Ovary (tissue), 9 donors: ENCODE measurements around the gene LDLRAD4. TPM values are rescaled to one million over a fixed set of nuclear protein-coding genes. Genes with fewer than 3 reads are reported as not detected.

Experiments used
- DNase-seq, 5 donors: peaks; one replicate each; pipeline ENCODE4 v3.0.0-alpha.2; 2019 to 2020
- H3K27ac ChIP-seq, 2 donors: fragments of 200-600 bp; one replicate each; pipeline versions ENCODE4 v1.5.1 to v1.8.0; 2019 to 2022
- H3K27me3 ChIP-seq: fragments of 200-600 bp; one replicate; pipeline ENCODE4 v1.8.0; 2022
- H3K36me3 ChIP-seq: fragments of 200-600 bp; sonication (generic); one replicate; pipeline ENCODE4 v1.5.1; 2019
- H3K4me1 ChIP-seq: one replicate; pipeline ENCODE4 v1.8.1; 2013; ENCODE audit warnings: mild to moderate bottlenecking, moderate library complexity; ENCODE audit not compliant: insufficient read depth
- H3K4me3 ChIP-seq: fragments of 200-600 bp; sonication (generic); one replicate; pipeline ENCODE4 v1.5.1; 2017
- H3K9me3 ChIP-seq, 2 donors: fragments of 200-600 bp in 1 of 2; sonication (generic) in 1 of 2; one replicate each; pipeline versions ENCODE4 v1.5.1 to v1.8.1; 2013 to 2019; ENCODE audit warnings: mild to moderate bottlenecking in 1 of 2, moderate library complexity in 1 of 2
- EP300 ChIP-seq: sonication (generic); formaldehyde crosslinking; IDR thresholded peaks from one replicate; pipeline ENCODE4 v1.6.1; 2017; ENCODE audit warnings: antibody characterized with exemption
- POLR2A ChIP-seq: fragments of 450-650 bp; IDR thresholded peaks from one replicate; pipeline ENCODE4 v1.6.1; 2017; ENCODE audit warnings: antibody characterized with exemption, mild to moderate bottlenecking, moderate library complexity
- WGBS, 3 donors: extraction: QIAGEN DNeasy Blood & Tissue Kit in 1 of 3; methylation state at CpG; one replicate each; pipeline versions ENCODE4 v1.1.5 to v1.1.7; 2013 to 2017; 5-methylcytosine and 5-hydroxymethylcytosine counted together
- intact Hi-C, 4 donors: fragments of 100-400 bp; cut with DNase I; formaldehyde crosslinking; loops; one replicate each; pipeline versions ENCODE4 v1.11.0 to v1.15.1; 2022 to 2023
- polyA plus RNA-seq, 2 donors: library from polyadenylated mRNA; stranded (reverse); fragments of 200-250 nt in 1 of 2; fragments of 350-450 nt in 1 of 2; fragmentation: Illumina TruSeq in 1 of 2; extraction: RNeasy Lipid Tissue Mini Kit (QIAGEN cat#74804) in 1 of 2; gene quantifications; one replicate each; pipeline ENCODE4 v1.2.3, GENCODE V29; 2013 to 2014
- total RNA-seq, 7 donors: library from RNA; depleted of rRNA in 2 of 7; stranded (reverse); fragments of >200 nt in 2 of 7; fragmentation: NEBNext Ultra II Directional in 3 of 7; extraction: Animal tissue kit (Norgen Biotek cat#: 25700) in 3 of 7; gene quantifications; one replicate each; pipeline versions ENCODE4 v1.1.0 to v1.2.4, GENCODE V29; 2016 to 2023
- TF ChIP-seq, protein P1 (sequence below), 3 donors: fragments of 450-650 bp in 2 of 3; fragments of 200-600 bp in 1 of 3; IDR thresholded peaks; one replicate each; pipeline versions ENCODE4 v1.5.1 to v1.8.0; 2016 to 2022; ENCODE audit warnings: antibody characterized with exemption in 3 of 3, mild to moderate bottlenecking in 1 of 3
- donor health status: DM: no; HTN: no; CAD: no; lungs with moderate emphysema.
- donor health status: DM: no; HTN: no; CAD: no.
- donor health status: Bipolar disorder and iron deficiency.
- donor health status: DM: yes; HTN: yes; CAD: no.
- donor health status: DM: no; HTN: no; CAD: no.
- donor health status: DM: yes; HTN: yes; CAD: no.

Gene LDLRAD4
- total and polyA plus RNA-seq, 9 donors: 2.3 to 31.6 (median 8.3) TPM

DNA sequence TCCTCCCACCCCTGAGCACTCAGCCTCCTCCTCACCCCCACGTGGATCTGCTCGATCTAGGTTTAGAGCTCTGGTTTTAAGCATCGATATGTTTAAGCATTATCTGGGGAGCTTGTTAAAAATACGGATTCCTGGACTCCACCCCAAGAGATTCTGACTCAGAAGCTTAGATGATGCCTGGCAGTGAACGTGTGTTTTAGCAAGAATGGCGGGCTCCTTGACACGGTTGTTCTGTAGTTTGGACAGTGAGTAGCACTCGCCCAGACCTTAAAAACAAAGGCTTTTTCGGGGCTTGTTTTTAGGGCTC, 47.3 kb downstream of the LDLRAD4 start:
- 66 to 80% (median 77%) methylated on average over 9 of the region's 9 CpGs for WGBS, 3 donors
- Histone ChIP-seq H3K27me3 (no peaks in the 10 kb centered on the region), H3K4me3 (no peak overlapping the region), H3K9me3 (no peaks in the 10 kb centered on the region), H3K36me3 (no peaks in the 10 kb centered on the region), H3K27ac (no peak overlapping the region), H3K4me1 (peaks cover 5% of the 10 kb centered on the region)
- TF ChIP-seq EP300: no peak
- no peak for TF ChIP-seq POLR2A
- TF ChIP-seq, protein P1, sequence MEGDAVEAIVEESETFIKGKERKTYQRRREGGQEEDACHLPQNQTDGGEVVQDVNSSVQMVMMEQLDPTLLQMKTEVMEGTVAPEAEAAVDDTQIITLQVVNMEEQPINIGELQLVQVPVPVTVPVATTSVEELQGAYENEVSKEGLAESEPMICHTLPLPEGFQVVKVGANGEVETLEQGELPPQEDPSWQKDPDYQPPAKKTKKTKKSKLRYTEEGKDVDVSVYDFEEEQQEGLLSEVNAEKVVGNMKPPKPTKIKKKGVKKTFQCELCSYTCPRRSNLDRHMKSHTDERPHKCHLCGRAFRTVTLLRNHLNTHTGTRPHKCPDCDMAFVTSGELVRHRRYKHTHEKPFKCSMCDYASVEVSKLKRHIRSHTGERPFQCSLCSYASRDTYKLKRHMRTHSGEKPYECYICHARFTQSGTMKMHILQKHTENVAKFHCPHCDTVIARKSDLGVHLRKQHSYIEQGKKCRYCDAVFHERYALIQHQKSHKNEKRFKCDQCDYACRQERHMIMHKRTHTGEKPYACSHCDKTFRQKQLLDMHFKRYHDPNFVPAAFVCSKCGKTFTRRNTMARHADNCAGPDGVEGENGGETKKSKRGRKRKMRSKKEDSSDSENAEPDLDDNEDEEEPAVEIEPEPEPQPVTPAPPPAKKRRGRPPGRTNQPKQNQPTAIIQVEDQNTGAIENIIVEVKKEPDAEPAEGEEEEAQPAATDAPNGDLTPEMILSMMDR (IDR thresholded peaks at IDR 0.05): no peak
- no peak for DNase-seq
- intact Hi-C loops: no loop called here

DNA sequence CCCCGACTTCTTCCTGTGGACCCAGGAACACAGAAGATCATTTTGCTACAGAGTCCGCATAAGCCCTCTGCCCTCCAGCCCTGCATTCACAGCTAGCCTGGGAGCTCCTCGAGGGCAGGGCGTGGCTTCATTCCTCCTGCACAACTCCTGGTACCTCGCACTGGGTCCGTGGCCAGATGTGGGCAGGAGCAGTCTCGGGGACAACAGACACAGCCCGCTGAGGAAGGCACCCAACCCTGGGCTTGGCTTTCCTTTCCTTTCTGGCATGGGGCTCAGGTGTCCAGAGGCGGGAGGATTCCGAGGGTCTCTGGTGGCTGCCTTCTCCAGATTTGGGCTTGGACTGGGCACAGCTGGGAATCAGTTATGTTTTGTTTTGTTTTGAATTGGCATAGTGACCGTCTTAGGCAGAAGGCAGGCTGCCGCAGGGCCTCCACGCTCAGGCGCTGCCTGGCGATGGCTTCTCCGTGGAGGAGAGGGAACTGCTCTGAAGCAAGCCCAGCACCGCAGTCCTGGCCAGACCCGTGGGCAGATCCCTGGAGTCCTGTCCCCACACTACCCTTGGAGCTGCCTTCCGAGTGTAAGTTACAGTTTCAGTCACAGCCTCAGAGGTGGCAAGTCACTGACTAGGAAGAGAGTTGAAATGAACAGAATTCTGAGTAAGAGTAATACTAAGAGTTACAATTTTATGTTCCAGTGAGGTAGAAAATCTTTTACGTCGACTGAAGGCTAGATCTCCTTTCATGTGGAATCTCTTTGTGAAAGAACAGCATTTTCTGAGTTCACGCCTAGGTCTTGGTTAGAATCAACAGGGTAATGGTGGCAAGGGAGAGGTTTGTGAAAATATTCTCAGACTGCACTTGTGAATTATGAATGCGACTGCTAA, 47.9 kb downstream of the LDLRAD4 start:
- 81 to 88% (median 86%) methylated on average over 23 of the region's 23 CpGs for WGBS, 3 donors
- TF ChIP-seq, protein P1 (IDR thresholded peaks at IDR 0.05): no peak
- TF ChIP-seq EP300 (no peak), POLR2A (no peak)
- no peak overlapping the region for H3K4me3 ChIP-seq
- no peak overlapping the region for H3K27ac ChIP-seq
- peaks cover 4% of the 10 kb centered on the region for H3K4me1 ChIP-seq
- DNase-seq: no peak
- H3K27me3 ChIP-seq: no peaks in the 10 kb centered on the region
- no peaks in the 10 kb centered on the region for H3K36me3 ChIP-seq
- intact Hi-C loops: no loop called here
- H3K9me3 ChIP-seq: no peaks in the 10 kb centered on the region

DNA sequence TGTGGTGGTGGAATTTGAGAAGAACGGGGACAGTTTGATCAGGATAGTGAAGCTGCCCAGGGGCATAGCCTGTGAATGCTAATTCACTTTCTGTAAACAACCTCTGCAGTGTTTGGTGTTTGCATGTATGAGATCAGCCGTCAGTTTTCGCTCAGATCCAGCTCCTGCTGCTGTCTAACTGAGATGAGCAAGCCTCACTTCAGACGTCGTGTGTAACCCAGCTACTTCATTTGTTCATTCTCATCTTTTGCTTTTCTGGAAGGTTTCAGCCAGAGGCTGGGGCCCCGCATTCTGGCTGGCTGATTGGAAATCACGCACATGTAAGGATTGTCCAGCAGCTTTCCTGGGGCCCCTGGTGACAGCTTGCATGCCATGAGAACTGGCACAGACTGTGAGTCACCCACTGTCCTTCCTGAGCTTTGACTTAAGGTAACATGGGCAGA, 48.9 kb downstream of the LDLRAD4 start:
- Histone ChIP-seq H3K4me1 (peaks cover 4% of the 10 kb centered on the region), H3K36me3 (no peaks in the 10 kb centered on the region), H3K27ac (no peak overlapping the region), H3K9me3 (no peaks in the 10 kb centered on the region), H3K27me3 (no peaks in the 10 kb centered on the region), H3K4me3 (no peak overlapping the region)
- TF ChIP-seq POLR2A (no peak), EP300 (no peak)
- TF ChIP-seq, protein P1 (IDR thresholded peaks at IDR 0.05): no peak
- intact Hi-C loops: no loop called here
- no peak for DNase-seq
- 83 to 92% (median 84%) methylated on average over 7 of the region's 7 CpGs for WGBS, 3 donors

DNA sequence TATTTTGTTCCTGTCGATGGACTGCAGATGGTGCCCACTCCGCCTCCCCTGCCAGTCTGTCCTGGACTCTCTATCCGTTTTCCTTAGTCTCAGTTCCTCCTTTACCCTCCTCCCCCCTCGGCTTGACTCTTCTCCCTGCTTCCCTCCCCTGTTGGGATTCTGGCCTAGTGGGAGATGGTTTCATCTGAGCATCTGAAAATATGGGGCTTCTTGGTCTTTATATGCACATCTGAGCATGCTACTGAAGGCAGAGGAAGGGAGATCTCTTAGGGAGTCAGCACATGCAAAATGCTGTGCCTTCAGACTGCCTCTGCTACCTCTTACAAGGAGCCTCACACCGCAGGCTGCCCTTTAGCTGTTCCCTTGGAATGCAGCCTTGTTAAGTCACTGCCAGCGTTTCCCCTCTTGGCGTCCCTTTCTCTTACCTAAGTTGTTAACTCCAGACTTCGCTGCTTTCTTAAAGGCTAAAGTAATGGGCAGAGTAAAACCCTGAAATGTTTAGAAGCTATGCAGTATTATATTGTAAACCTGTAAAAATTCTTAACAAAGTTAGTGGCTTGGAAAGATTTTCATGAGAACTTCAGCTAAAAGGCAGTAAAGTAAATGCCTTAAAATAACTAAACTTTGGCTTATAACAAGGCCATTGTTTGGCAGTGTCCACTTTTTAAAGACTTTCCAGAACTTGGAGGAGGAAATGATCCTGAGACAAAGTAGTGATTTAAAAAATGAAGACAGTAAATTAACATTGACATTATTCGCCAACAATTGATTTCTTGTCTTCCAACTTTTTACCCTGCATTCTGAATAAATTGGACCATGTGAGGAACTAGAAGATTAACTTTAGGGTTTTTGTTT, 49.8 kb downstream of the LDLRAD4 start:
- Histone ChIP-seq H3K4me3 (no peak overlapping the region), H3K9me3 (no peaks in the 10 kb centered on the region), H3K36me3 (no peaks in the 10 kb centered on the region), H3K4me1 (peaks cover 4% of the 10 kb centered on the region), H3K27ac (peak overlapping the region in 1 of 2 donors; percentile 31), H3K27me3 (no peaks in the 10 kb centered on the region)
- intact Hi-C loops: no loop called here
- 14 to 18% (median 16%) methylated on average over 9 of the region's 9 CpGs for WGBS, 3 donors
- no peak for DNase-seq
- no peak for TF ChIP-seq EP300

DNA sequence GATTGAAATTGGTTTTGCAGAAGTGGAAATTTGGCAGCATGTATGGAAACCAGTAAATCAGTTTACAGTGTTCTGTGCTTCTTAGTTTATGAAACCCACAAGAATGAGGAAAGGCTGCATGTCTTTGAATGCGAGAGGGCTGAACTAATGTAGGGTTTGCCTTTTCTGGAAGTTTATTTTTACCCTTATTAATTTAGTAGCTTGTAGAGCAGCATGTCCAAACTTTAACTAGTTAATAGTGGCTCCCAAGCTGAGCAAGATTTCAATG, 50.4 kb downstream of the LDLRAD4 start:
- intact Hi-C loops: no loop called here
- TF ChIP-seq POLR2A (no peak), EP300 (no peak)
- TF ChIP-seq, protein P1 (IDR thresholded peaks at IDR 0.05): no peak
- Histone ChIP-seq H3K4me3 (no peak overlapping the region), H3K9me3 (no peaks in the 10 kb centered on the region), H3K36me3 (no peaks in the 10 kb centered on the region), H3K27me3 (no peaks in the 10 kb centered on the region), H3K27ac (peak overlapping the region in 1 of 2 donors; percentile 31), H3K4me1 (peaks cover 4% of the 10 kb centered on the region)
- DNase-seq: no peak
- WGBS, 3 donors: 13 to 32% (median 15%) methylated on average over 1 of the region's 1 CpG
